Measurements from ENCODE around the gene GPR142.

DNA sequence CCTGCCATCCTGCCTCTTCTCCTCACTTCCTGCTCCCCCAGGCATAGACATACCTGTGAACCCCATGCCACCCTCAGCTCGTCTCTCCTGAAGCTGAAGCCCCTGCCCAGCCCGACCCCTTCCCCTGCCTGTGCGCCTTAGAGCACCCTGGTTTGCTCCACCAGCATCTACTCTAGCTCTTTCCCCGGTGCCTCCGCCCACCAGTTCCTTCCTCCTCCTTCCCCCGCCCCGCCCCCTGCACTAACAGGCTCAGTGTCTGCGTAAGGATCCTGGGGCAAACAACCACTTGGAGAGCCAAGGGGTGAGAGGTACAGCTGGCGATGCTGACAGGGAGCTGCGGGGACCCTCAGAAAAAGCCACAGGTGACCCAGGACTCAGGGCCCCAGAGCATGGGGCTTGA, 1.9 kb downstream of the GPR142 start:
- TF ChIP-seq, protein P1, sequence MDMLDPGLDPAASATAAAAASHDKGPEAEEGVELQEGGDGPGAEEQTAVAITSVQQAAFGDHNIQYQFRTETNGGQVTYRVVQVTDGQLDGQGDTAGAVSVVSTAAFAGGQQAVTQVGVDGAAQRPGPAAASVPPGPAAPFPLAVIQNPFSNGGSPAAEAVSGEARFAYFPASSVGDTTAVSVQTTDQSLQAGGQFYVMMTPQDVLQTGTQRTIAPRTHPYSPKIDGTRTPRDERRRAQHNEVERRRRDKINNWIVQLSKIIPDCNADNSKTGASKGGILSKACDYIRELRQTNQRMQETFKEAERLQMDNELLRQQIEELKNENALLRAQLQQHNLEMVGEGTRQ (IDR thresholded peaks at IDR 0.05; ENCODE audit: low read length) = no peak
- TF ChIP-seq RBBP5 (IDR thresholded peaks at IDR 0.05; ENCODE audit: borderline replicate concordance, low read depth, low read length) (no peak), POLR2AphosphoS5 (IDR thresholded peaks at IDR 0.05; ENCODE audit: low read depth, low read length) (no peak), POLR2A (IDR thresholded peaks at IDR 0.05; ENCODE audit: control extremely low read depth in 1 of 2, low read depth in 2 of 2, low read length in 2 of 2) (no peak), CBX8 (IDR thresholded peaks at IDR 0.05; ENCODE audit: borderline replicate concordance, low read depth, low read length) (no peak), RNF2 (IDR thresholded peaks at IDR 0.05; ENCODE audit: borderline replicate concordance, low read depth, low read length, missing control alignments, poor library complexity, severe bottlenecking) (no peak), PHF8 (conservative IDR thresholded peaks at IDR 0.05; ENCODE audit: low read depth, low read length) (no peak), BACH1 (IDR thresholded peaks at IDR 0.05; ENCODE audit: low read length) (no peak), RXRA (IDR thresholded peaks at IDR 0.05; ENCODE audit: insufficient read depth, low read depth, low read length) (no peak), CBX5 (IDR thresholded peaks at IDR 0.05; ENCODE audit: low read depth, low read length) (no peak), TAF1 (IDR thresholded peaks at IDR 0.05; ENCODE audit: low read depth, low read length) (no peak)
- TF ChIP-seq, protein P2, sequence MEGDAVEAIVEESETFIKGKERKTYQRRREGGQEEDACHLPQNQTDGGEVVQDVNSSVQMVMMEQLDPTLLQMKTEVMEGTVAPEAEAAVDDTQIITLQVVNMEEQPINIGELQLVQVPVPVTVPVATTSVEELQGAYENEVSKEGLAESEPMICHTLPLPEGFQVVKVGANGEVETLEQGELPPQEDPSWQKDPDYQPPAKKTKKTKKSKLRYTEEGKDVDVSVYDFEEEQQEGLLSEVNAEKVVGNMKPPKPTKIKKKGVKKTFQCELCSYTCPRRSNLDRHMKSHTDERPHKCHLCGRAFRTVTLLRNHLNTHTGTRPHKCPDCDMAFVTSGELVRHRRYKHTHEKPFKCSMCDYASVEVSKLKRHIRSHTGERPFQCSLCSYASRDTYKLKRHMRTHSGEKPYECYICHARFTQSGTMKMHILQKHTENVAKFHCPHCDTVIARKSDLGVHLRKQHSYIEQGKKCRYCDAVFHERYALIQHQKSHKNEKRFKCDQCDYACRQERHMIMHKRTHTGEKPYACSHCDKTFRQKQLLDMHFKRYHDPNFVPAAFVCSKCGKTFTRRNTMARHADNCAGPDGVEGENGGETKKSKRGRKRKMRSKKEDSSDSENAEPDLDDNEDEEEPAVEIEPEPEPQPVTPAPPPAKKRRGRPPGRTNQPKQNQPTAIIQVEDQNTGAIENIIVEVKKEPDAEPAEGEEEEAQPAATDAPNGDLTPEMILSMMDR (IDR thresholded peaks at IDR 0.05; ENCODE audit: control extremely low read depth in 1 of 3, insufficient read depth in 1 of 3, low read depth in 1 of 3, low read length in 3 of 3) = no peak
- TF ChIP-seq, protein P3, sequence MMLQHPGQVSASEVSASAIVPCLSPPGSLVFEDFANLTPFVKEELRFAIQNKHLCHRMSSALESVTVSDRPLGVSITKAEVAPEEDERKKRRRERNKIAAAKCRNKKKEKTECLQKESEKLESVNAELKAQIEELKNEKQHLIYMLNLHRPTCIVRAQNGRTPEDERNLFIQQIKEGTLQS (IDR thresholded peaks at IDR 0.05; ENCODE audit: insufficient read depth, low read depth, low read length) = no peak

All from H1 (cell line).